NCI-H82 treated with DMSO at 0.1 percent for 48 hours (cell line): Measurements from ENCODE around the gene B4GAT1.
A peak's percentile ranks its signal among the peaks of the same experiment; 100 is the strongest.
"Not testable (repeated sequence)": the region's sequence is repeated elsewhere in the genome, so short reads cannot be mapped to it uniquely, and the experiment has no call there.

Source experiments
- DNase-seq: peaks from one replicate; lab custom pipeline; 2025; ENCODE audit not compliant: unreplicated experiment; lab: John Stamatoyannopoulos, UW

The B4GAT1 gene

DNA sequence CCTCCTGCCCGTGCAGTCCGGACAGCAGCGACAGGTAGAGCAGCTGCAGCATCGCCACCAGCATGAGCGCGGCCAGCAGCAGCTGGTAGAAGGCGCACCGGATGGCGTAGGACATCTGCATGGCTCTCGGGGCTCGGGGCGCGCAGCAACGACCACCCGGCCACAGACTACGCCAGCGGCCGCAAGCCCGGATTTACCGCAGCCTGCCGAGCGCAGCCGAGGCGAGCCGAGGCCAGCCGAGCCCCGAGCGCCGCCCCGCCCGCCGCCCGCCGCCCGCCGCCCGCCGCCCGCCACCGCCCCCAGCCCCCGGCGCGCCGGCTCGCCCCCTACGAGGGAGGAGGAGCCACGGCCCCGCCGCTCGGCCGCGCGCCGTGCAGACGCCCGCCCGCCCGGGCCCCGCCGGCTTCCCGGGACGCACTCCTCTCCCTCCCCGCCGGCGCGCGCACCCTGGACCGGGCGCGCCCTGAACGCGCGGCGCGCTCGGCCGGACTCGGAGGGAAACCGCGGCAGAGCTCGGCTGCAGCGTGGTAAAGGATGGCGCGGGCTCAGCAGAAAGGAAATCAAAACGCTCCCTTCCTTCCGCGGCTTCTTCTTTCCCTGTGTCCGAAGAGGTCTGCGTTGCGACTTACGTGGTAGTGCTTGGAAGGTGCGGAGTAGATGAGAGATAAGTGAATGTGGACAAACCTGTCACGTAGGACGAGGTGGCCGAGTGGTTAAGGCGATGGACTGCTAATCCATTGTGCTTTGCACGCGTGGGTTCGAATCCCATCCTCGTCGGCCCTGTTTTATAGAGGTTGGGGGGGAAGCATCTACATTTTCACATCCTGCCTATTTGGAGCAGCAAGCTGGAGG is at the start of gene B4GAT1:
Gene B4GAT1 (minus strand): TSS at position 205 of the 852 bp plus-strand sequence. CDS start 84 bp downstream, at position 121.
- DNase-seq = peak; percentile 54

DNA sequence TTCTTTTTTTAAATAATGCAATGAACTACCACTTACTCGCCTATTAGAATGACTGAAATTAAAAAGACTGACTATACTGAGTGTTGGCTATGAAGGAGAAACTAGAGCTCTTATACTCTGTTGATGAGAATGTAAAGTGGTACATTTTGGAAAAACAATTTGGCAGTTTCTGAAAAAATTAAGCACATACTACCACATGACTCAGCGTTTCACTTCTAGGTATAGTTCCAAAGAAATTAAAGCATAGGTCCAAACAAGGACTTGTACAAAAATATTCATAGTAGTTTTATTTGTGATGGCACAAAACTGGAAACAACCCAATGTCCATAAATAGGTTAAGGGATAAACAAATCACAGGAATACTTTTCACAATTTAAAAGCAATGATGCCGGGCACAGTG is 46.5 kb upstream of the B4GAT1 start:
- DNase-seq = no peak

DNA sequence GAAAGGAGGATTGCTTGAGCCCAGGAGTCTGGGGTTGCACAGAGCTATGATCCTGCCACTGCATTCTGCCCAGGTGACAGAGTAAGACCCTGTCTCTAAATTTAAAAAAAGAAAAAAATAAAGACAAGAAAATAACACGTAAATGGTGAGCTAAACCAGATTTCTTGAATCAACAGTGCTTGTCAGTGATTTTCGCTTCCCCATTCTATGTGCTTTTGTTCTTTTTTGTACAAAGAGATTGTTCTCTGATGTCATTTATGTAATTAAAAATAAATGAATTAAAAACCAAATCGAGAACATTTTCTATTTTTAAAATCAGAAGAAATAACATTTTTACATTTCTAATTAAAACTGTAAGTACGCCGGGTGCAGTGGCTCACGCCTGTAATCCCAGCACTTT is 43.9 kb upstream of the B4GAT1 start:
- no peak for DNase-seq

DNA sequence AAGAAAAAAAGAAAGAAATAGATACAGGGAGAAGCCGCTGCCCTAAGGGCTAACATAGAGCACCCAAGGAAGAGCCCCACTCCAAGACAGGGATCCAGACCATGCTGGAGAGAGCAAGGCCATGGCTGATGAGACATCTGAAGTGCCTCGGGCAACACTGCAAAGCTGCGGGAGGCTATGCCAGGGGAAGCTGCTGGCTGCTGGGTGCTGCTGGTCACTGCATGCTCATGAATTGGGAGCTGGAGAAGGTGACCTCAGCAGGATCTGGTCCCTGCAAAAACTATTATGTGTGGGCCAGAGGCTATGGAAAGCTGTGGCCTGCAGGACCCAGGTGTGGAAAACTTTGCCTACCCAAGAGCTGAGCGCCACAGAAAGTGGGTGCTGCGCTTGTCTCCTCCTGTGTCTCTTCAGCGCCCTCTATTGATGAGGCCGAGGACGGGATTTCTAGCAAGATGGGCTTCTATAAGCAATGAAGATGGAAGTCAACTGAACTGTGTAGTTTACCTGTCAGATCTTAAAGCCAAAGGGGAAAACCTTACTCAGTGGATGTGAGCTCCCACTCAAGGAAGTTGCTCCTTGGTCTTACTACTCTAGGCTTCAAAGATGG is 41.5 kb upstream of the B4GAT1 start:
- DNase-seq = peak; percentile 54

DNA sequence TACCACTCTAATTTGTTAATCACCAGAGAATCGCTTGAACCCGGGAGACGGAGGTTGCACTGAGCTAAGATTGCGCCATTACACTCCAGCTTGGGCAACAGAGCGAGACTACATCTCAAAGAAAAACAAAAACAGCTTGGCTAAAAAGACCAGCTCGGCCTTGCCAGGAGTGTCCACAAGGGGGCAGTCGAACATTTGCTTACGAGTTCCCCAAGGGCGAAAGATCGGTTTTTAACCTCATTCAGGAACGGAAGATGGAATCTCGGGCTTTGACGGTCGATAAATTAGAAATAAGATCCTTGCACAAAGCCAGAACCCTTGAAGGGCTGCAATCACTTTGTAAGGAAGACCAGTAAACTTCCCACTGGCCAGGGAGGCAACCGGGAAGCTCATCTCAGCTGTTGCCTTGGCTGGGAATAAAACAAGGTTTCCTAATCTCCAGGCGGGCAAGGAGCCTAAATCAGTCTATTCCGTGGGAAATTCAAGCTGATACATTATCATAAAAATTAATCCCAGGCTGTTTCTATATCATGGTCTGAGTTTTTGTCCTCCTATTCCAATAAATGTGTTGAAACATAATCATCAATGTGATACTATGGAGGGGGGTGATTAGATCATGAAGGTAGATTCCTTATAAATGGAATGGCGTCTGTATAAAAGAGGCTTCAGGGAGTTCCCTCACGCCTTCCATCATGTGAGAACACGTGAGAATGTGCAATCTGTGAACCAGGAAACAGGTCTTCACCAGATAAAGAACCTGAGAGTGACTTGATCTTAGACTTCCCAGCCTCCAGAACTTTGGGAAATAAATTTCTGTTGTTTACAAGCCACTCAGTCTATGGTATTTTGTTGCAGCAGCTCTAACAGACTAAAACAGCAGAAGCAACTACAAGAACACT is 39.0 kb upstream of the B4GAT1 start:
- DNase-seq = peak; percentile 55

DNA sequence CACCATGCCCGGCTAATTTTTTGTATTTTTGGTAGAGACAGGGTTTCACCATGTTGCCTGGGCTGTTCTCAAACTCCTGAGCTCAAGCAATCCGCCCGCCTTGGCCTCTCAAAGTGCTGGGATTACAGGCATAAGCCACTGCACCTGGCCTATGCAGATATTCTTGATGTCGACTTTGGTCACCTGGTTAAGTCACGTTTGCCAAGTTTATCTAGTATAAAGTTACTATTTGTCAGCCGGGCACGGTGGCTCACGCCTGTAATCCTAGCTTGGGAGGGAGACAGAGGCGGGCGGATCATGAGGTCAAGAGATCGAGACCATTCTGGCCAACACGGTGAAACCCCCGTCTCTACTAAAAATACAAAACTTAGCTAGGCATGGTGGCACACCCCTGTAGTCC is 36.9 kb upstream of the B4GAT1 start:
- not testable (repeated sequence) for DNase-seq

DNA sequence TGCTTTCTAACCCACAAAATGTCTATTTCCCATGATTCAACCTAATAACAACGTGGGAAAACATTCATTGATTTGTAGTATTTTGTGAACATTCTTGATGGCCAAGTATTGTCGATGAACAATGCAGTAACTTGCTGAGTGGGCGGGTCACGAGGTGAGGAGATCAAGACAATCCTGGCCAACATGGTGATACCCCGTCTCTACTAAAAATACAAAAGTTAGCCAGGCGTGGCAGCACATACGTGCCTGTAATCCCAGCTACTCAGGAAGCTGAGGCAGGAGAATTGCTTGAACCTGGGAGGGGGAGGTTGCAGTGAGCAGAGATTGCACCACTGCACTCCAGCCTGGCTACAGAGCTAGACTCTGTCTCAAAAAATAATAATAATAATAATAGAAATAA is 32.8 kb upstream of the B4GAT1 start:
- not testable (repeated sequence) for DNase-seq

DNA sequence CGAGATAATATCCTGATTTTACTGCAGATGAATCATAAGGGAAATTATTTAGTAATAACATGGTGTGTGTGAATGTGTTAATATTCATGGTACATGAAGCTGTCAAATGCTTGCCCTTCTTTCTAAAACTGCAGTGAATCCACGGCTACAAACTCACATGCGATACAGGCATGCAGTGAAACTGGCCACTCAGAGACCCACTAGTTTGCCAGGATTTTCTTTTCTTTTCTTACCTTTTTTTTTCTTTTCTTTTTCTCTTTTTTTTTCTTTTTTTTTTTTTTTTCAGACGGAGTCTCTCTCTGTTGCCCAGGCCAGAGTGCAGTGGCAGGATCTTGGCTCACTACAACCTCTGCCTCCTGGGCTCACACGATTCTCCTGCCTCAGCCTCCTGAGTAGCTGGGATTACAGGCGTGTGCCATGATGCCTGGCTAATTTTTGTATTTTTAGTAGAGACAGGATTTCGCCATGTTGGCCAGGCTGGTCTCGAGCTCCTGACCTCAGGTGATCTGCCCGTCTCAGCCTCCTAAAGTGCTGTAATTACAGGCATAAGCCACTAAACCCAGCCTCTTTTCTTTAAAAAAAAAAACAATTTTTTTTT is 26.4 kb upstream of the B4GAT1 start:
- DNase-seq = not testable (repeated sequence)

DNA sequence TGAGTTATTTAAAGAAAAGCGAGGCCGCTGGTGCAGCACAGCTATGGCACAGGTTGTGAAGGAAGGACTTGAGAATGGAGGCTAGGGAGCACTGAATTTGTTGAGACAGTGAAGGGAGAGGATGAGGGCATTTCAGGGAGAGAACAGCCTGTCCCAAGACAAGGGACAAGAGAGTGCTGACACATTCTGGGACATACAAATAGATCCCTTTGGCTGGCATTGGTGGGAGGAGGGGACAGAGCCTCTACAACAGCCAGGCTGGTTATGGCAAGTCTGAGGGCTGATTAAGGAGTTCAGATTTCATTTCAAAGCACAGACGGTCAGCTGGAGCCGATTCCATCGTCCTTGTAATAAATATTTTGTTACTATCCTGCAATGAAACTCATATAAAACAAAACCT is 25.8 kb upstream of the B4GAT1 start:
- DNase-seq = peak; percentile 15

DNA sequence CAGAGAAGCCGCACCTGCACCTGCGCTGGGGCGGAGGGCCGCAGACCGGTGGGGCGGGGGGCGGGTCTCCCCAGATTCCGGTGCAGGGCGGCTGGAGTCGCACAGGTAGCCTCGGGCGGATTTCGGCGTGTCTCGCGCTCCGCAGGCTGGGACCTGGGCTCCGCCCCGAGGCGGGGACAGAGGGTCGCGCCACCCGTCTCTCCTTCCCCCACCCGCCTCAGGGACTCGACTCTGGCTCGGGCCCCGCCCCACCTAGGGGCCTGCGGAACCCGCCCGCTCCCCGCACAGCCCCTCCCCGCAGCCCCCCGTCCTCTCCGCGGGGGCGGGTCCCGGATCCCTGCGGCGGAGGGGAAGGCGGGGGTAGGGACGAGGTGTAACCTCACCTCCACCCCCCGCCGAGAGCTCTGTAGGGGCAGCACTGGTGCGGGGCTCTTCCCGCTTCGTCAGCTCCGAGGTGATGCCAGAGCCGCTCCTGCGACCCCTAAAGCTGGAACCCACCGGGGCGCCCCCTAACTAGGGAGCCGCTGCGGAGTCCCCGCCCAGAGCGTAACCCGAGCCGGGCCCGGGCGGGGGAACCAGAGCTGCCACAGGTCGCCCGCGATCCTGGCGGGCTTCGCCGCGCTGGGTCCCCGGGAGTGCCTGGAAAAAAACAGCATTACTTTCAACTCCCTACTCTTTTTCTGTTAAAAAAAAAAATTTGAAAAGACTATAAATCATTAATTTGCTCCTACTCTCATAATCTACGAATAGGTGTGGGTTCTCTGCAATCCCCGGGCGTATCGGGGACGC is 24.4 kb upstream of the B4GAT1 start, which contains the start of gene SLC29A2:
Gene SLC29A2 (minus strand): TSS at position 134 of the 789 bp plus-strand sequence. CDS start 169 bp downstream, outside the sequence.
- DNase-seq = peak; percentile 76

DNA sequence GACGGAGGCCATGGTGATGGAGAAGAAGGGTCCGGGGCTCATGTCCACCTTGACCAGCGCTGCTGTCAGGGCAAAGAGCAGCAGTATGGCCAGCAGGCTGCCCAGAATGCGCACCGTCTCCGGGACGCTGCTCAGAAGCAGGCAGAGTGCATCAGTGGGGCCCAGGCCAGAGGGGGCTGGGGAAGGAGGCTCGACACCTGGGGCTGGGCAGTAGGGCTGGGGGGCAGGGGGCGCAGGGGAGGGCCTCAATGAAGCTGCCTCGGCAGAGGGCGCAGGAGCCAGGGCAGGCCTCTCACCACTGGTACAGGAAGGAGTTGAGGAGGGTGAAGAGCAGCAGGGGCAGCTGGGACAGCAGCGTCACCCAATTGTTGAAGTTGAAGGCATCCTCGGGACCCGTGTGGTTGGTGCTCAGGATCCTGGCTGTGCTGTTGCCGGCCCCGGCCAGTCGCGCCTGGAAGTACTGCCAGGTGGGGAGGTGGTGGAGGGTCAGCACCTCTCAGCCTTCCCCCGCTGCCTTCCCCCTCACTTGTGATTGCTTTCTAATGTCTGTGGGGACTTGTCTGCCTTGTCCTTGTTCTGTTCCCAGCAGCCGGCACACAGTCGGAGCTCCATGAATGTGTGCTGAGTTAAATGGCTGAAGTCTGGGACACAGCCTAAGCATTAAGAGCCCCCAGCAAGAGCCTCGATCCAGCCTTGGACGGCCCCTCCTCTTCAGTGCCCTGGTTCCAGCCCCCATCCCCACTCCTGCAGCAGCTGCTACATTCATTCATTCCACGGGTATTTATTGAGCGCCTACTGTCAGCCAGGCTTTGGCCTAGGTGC is 21.9 kb upstream of the B4GAT1 start:
- DNase-seq = no peak

DNA sequence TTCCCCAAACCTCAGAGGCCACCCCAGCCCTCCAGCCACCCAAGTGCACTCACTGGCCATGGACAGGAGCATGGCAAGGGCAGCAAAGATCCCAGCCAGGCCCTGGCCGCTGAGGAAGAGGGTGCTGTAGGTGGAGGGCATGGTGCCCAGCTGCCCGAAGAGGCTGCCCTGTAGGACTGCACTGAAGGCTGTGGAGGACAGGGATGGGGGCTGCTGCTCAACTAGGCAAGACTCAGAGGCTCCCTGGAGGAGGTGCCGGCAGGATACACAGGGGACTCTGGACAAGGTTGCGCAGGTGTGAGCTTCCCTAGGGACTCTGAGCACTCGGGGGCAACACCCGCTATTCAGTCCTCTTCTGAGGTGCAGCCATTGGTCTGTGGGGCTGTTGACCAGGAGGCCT is 21.1 kb upstream of the B4GAT1 start:
- DNase-seq = no peak

DNA sequence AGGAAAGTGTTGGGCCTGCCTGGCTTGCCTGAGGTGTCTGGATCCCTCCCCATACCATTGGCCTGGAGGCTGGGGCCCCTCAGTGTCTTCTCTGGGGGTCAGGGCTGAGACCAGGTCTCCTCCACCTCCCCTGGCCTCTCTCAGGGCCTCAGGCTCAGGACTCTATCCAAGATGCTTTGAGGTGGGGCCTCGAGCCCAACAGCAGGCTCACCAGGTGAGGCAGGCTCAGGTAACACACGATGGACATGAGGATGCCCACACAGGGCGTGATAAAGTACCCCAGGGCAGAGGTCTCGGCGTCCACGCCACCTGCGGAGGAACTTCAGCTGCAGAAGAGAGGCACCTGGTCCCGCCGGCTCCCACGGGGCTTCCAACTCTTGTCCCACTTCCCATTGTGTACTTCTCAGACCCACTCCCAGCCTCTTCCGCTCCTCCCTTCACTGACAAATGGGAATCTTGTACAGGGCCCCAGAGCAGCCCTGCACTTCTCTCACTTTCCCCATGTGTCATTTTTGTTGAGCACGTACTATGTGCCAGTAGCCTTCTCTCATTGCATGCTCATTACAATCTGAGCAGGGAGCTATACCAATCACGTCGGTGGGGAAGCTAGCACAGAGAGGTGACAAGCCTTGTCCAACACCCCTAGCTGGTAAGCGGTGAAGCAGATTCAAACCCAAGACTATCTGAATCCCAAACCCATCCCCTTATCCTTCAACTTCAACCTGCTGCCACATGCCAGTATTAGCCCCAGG is 20.3 kb upstream of the B4GAT1 start:
- no peak for DNase-seq

DNA sequence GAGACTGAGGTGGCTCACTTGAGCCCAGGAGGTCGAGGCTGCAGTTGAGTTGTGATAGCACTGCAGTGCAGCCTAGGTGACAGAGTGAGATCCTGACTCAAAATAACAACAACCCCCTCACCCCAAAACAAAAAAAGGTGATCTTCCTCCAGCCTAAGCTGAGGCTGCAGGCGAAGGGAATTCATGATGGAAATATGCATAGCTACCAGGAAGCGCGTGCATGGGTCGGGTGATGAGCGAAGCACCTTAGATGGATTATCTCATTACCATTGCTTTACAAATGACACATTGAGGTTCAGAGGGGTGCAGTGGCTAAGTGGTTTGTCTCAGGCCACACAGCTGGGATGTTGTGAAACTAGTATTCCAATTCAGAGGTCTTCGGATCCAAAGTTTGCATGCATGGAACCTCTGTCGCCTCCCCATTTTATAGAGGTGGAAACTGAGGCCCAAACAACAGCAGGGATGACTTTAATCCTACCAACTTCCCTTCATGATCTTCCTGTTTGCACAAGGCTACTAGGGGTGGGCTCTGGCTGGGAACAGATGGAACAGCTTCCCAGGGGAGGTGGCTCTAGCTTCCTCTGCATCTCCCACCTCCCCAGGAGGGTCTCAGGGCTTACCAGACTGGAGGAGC is 19.5 kb upstream of the B4GAT1 start:
- DNase-seq = no peak

DNA sequence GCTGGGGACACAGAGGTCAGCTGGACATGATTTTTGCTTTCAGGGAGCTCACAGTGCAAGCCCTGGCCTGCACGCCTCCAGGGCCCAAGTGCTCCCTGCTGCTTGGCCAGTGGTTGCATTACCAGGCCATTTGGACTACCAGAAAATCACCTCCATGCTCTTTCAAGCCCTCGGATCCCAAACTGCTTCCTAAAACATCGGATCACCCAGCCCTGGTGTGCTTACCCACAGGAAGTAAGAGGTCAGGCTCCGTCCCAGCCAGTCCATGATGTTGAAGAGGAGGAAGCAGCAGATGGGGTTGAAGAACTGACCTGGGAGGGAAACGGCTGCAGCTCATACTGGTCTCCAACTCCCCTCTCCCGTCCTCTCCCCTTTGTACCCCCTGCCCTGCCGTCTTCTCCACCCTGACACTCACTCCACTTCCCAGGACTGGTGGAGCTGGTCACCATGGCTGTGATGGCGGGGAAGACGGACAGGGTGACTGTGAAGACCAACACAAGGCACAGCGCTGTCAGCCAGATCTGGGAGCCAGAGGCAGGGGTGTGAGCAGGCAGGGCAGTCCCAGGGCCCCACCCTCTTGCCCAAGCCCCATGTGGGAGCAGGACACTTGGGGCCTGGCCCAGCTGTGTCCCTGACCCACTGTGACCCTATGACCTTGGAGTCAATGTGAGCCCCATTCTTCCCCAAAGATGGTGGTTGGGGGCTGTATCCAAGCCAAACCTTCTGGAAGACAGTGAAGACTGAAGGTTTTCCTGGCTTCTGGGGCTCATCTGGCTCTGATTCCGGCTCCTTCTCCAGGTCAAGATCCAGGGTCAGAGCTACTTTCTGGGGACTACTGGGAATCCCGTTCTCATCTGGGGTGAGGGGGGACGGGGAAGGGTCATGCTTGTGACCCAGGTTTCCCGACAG is 18.5 kb upstream of the B4GAT1 start:
- no peak for DNase-seq

DNA sequence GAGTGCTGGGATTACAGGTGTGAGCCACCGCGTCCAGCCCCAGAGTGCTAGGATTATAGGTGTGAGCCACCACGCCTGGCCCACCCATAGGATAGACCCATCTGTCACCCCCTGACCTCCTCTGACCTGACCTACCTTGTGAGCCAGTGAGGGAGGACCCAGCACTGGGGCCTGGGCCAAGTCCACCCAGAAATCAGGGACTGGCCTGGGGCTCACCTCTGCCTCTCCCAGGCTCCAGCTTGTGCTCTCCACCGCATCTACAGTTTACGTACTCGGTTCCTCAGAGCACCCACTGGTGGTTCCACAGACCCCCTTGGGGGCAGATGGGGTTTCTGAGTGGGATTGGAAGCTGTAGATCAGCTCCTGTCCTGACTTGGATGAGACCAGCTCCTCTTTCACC is 17.7 kb upstream of the B4GAT1 start:
- DNase-seq = no peak
